Memory B cell (primary cell): ENCODE measurements around the gene NRTN.

Experiments
- ATAC-seq: fragments of 150-1000 bp; cut with Tn5 transposase; 2 replicates; pipeline ENCODE4 v1.10.0; 2021; ENCODE audit warnings: low read depth, mild to moderate bottlenecking, moderate library complexity
- DNase-seq, 2 donors: peaks; one replicate each; pipeline ENCODE4 v3.0.0; 2022; ENCODE audit warnings: low spot score in 2 of 2
- H3K27ac Mint-ChIP-seq: one replicate; pipeline ENCODE4 v1.8.0; 2022; ENCODE audit warnings: mild to moderate bottlenecking, moderate library complexity, mixed read lengths
- H3K27me3 Mint-ChIP-seq: one replicate; pipeline ENCODE4 v1.8.0; 2022; ENCODE audit warnings: mixed read lengths
- H3K36me3 Mint-ChIP-seq: one replicate; pipeline ENCODE4 v1.8.0; 2022; ENCODE audit warnings: mild to moderate bottlenecking, mixed read lengths
- H3K4me1 Mint-ChIP-seq: one replicate; pipeline ENCODE4 v1.8.0; 2022; ENCODE audit warnings: mixed read lengths
- H3K4me3 Mint-ChIP-seq: one replicate; pipeline ENCODE4 v1.8.0; 2022; ENCODE audit warnings: mild to moderate bottlenecking, moderate library complexity, mixed read lengths
- H3K9me3 Mint-ChIP-seq: one replicate; pipeline ENCODE4 v1.8.0; 2022; ENCODE audit warnings: mixed read lengths

Gene NRTN

GRCh38 chr19:5814852-5815246 is 10.0 kb downstream of the NRTN start:
- Mint-ChIP-seq H3K27me3 (peaks cover 22% of the 10 kb centered on the region), H3K9me3 (no peaks in the 10 kb centered on the region), H3K4me1 (no peaks in the 10 kb centered on the region), H3K4me3 (no peak overlapping the region), H3K36me3 (peaks cover 2% of the 10 kb centered on the region), H3K27ac (no peak overlapping the region)
- DNase-seq (no peak), ATAC-seq (no peak)

- Mint-ChIP-seq H3K27me3 (peaks cover 26% of the 10 kb centered on the region), H3K9me3 (peaks cover 4% of the 10 kb centered on the region), H3K36me3 (peaks cover 5% of the 10 kb centered on the region), H3K4me3 (no peak overlapping the region), H3K4me1 (peaks cover 3% of the 10 kb centered on the region), H3K27ac (no peak overlapping the region)
- DNase-seq = no peak
- no peak for ATAC-seq
These were observed 12.4 kb downstream of the NRTN start for GRCh38 chr19:5817218-5817617.

GRCh38 chr19:5818594-5818993 is 13.7 kb downstream of the NRTN start:
- peaks cover 3% of the 10 kb centered on the region for H3K4me1 Mint-ChIP-seq
- no peak overlapping the region for H3K4me3 Mint-ChIP-seq
- no peak for DNase-seq
- H3K27ac Mint-ChIP-seq = no peak overlapping the region
- no peak for ATAC-seq
- H3K27me3 Mint-ChIP-seq = peaks cover 26% of the 10 kb centered on the region
- H3K36me3 Mint-ChIP-seq = peaks cover 5% of the 10 kb centered on the region
- peaks cover 4% of the 10 kb centered on the region for H3K9me3 Mint-ChIP-seq

DNA sequence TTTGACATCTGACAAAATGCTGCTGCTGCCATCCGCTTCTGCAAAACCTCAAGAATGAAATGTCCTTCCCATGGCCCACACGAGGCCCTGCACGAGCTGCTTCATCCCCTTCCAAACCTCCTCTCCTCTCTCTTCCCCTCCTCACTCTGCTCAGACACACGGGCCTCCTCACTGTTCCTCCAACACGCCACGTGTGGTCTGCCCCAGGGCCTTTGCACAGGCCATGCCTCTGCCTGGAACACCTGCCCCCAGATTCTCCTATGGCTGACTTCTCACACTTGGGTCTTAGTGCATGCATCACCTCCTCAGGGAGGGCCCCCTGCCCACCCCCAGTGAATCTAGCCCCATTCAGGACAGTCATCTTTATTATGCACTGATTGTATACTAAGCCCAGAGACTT is 15.9 kb downstream of the NRTN start:
- ATAC-seq = no peak
- no peak overlapping the region for H3K4me3 Mint-ChIP-seq
- no peak for DNase-seq
- H3K27ac Mint-ChIP-seq = no peak overlapping the region
- H3K9me3 Mint-ChIP-seq = peaks cover 4% of the 10 kb centered on the region
- peaks cover 23% of the 10 kb centered on the region for H3K27me3 Mint-ChIP-seq
- H3K4me1 Mint-ChIP-seq = peaks cover 3% of the 10 kb centered on the region
- peaks cover 5% of the 10 kb centered on the region for H3K36me3 Mint-ChIP-seq

DNA sequence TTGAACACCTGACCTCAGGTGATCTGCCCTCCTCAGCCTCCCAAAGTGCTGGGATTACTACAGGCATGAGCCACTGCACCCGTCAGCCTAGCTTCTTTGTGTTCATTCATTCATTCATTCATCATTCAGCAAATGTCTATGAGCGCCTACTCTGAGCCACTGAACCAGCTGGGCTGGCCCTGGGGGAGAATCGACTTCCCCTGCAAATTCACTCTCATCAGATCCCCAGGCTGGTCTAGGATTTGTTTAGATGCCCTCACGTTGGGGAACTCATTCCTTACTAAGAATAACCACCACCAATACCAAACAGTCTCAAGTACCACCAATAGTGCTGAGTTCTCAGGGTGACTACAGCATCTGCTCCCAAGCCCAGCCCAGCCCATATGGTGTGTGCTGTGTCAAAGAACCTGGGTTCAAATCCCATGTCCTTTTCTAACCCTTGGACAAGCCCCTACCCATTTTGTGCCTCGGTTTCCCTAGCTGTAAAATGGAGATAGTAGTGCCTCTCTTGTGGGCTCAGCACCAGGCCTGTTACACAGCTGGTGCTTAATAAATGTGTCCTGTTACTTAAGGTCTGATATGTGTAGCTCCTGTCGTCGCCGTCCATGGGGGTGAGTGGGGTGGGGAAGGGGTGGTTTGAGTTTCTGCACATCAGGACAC is 16.8 kb downstream of the NRTN start:
- H3K27me3 Mint-ChIP-seq = peaks cover 19% of the 10 kb centered on the region
- peaks cover 5% of the 10 kb centered on the region for H3K36me3 Mint-ChIP-seq
- no peak for DNase-seq
- H3K27ac Mint-ChIP-seq = no peak overlapping the region
- H3K4me3 Mint-ChIP-seq = no peak overlapping the region
- H3K4me1 Mint-ChIP-seq = peaks cover 3% of the 10 kb centered on the region
- ATAC-seq = no peak
- peaks cover 4% of the 10 kb centered on the region for H3K9me3 Mint-ChIP-seq

DNA sequence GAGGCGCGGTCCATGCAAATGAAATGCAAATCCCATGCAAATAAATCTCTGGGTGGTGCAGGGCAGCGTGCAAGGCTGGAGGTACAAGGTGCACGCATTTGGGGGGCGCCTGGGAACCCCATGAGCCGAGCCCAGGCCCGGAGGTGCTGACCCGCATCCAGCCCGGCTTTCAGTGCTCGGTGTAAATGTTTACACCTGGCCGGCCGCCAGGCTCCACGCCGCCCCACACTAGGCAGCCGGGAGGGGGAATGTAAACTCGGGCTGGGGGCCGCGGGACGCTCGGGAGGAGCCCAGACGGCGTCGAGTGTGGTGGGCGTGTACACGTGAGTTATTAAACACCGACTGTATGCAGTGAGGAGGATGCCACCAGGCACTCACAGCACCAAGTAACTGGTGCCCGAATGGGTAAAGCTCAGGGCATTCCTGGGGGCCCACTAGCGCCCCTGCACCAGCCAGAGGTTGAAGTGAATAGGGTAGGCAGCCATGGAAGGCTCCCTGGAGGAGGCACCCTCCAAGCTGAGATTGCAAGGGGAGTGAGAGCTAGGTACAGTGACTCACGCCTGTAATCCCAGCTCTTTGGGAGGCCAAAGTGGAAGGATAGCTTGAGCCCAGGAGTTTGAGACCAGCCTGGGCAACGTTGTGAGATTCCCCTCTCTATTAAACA is 17.4 kb downstream of the NRTN start:
- no peak overlapping the region for H3K4me3 Mint-ChIP-seq
- DNase-seq (no peak), ATAC-seq (no peak)
- H3K27me3 Mint-ChIP-seq = peaks cover 17% of the 10 kb centered on the region
- H3K9me3 Mint-ChIP-seq = peaks cover 6% of the 10 kb centered on the region
- no peak overlapping the region for H3K27ac Mint-ChIP-seq
- peaks cover 6% of the 10 kb centered on the region for H3K36me3 Mint-ChIP-seq
- peaks cover 6% of the 10 kb centered on the region for H3K4me1 Mint-ChIP-seq

DNA sequence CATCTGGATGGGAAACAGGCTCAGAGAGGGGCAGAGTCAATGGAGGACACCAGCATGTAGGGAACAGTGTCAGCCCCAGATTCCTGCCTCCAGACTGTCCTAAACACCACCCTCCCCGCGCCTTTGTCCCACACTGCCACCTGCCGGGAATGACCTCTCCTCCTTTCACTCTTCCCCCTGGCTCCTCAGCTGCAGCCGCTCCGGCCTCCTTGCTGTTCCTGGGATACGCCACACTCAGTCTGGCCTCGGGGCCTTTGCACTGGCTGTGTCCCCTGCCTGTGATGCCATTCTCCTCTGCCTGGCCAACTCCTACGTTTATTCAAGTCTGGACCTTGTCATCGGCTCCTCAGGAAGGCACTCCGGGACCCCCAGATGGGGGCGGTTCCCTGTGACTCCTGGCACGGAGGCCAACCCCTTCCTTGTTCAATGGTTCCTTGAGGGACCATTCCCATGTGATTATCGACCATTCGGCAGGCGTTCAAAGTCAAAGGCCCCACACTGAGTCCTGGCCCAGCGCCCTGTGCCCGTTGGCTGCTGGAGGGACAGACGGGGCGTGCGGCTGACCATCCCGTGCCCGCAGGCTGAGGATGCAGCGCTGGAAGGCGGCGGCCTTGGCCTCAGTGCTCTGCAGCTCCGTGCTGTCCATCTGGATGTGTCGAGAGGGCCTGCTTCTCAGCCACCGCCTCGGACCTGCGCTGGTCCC is 18.9 kb downstream of the NRTN start:
- H3K27me3 Mint-ChIP-seq = peaks cover 14% of the 10 kb centered on the region
- H3K9me3 Mint-ChIP-seq = peaks cover 6% of the 10 kb centered on the region
- ATAC-seq (no peak), DNase-seq (no peak)
- no peak overlapping the region for H3K27ac Mint-ChIP-seq
- H3K4me3 Mint-ChIP-seq = no peak overlapping the region
- H3K4me1 Mint-ChIP-seq = peaks cover 11% of the 10 kb centered on the region
- peaks cover 5% of the 10 kb centered on the region for H3K36me3 Mint-ChIP-seq

DNA sequence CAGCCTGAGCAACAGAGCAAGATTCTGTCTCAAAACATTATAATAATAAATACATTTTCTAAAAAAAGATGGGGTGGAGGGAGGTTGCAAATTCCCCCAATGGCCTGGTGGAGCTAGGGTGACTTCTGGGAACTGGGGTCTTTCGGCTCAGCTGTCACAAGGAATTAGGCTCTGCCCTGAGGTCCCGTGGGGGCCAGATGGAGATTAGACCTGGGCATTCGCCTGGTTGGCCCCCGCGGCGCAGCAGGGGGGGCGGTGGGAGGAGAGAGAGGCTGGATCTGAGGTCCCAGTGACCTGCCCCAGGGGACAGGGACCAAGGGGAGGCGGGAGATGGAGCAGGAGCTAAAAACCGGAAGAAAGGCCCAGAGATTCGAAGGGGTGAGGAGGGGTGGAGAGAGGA is 19.9 kb downstream of the NRTN start:
- peaks cover 5% of the 10 kb centered on the region for H3K36me3 Mint-ChIP-seq
- H3K4me3 Mint-ChIP-seq = no peak overlapping the region
- H3K9me3 Mint-ChIP-seq = peaks cover 6% of the 10 kb centered on the region
- ATAC-seq (no peak), DNase-seq (no peak)
- H3K27ac Mint-ChIP-seq = no peak overlapping the region
- peaks cover 12% of the 10 kb centered on the region for H3K27me3 Mint-ChIP-seq
- peaks cover 11% of the 10 kb centered on the region for H3K4me1 Mint-ChIP-seq

DNA sequence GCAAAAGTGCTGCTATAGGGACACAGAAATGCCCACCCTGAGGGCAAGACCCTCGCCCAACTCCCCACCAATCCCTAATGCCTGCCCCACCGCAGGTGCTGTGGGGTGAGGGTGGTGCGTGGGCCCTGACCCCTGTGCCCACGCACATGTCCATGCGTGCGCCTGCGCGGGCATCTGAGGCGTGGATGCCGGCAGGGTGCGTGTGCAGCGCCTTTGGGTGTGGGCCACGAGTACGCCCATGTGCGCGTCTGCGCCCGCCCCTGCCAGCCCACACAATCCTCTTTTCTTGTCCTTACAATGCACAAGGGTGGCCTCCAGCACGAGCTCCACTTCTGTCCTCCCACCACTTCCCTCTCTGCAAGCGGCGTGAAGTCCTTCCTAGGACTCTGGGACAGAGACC is 20.3 kb downstream of the NRTN start:
- Mint-ChIP-seq H3K36me3 (peaks cover 5% of the 10 kb centered on the region), H3K27ac (no peak overlapping the region), H3K27me3 (peaks cover 13% of the 10 kb centered on the region), H3K9me3 (peaks cover 6% of the 10 kb centered on the region), H3K4me3 (no peak overlapping the region), H3K4me1 (peaks cover 11% of the 10 kb centered on the region)
- ATAC-seq (no peak), DNase-seq (no peak)

DNA sequence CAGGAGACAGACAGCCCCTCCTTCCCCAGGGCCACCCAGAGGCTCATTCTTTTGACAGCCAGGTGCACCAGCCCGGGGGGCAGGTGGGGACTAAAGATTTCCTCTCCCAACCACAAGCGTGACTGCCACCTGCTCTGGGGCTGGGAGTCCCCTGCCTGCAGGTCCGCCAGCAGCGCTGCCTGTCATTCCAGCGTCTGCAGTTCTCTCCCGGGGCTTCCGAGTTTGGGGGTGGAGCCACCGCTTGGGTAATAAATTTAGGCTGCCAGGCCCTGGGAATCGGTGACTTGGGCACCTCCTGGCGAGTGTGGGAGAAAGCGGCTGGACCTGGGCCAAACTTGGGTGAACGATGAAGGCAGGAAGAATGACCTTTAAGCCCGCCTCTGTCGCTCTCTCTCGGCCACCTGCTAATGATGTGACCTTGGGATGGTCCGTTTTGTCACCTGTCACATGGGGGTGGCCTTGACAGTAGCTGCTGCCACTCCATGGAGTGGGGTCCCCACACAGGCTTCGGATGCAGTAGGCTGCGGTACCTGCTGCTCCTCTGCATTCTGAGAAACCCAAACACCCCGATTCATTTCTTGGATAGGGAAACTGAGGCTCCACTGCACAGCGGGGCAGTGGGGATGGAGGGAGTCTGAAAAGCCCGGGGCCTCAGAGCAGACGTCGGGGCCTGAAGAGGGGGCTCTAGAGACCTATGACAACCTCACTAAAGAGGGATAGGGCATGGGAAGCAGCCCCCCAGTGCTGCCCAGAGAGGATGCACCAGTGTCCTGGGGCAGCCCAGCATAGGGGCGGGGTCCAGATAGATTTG is 21.9 kb downstream of the NRTN start:
- H3K27ac Mint-ChIP-seq = peak overlapping the region; percentile 80
- peak overlapping the region; percentile 82 for H3K4me3 Mint-ChIP-seq
- no peak for DNase-seq
- peaks cover 10% of the 10 kb centered on the region for H3K27me3 Mint-ChIP-seq
- peak; percentile 40 for ATAC-seq
- peaks cover 2% of the 10 kb centered on the region for H3K36me3 Mint-ChIP-seq
- peaks cover 2% of the 10 kb centered on the region for H3K9me3 Mint-ChIP-seq
- H3K4me1 Mint-ChIP-seq = peaks cover 8% of the 10 kb centered on the region

DNA sequence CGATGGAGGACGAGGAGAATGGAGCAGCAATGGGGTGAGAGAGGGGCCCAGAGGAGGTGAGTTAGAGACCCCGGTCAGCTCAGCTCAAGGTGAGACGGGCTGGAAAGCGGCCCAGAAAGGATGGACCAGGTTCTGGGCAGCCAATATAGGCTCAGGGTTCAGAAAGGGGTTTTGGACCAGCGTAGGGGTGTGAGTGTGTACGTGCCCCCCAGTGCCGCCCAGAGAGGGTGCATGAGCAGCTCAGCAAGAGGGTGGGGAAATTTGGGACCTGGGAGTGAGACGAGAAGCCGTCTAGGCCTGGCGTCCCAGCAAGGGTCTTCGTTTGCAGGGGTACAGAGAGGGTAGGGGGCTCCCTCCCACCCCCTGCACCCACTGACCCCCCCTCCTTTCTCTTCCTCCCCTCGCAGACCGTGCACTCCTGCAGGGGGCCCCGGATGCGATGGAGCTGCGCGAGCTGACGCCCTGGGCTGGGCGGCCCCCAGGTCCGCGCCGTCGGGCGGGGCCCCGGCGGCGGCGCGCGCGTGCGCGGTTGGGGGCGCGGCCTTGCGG is 22.5 kb downstream of the NRTN start:
- Mint-ChIP-seq H3K4me1 (peaks cover 8% of the 10 kb centered on the region), H3K4me3 (peak overlapping the region; percentile 82), H3K9me3 (peaks cover 2% of the 10 kb centered on the region), H3K36me3 (peaks cover 2% of the 10 kb centered on the region), H3K27ac (peak overlapping the region; percentile 80), H3K27me3 (peaks cover 16% of the 10 kb centered on the region)
- ATAC-seq (no peak), DNase-seq (no peak)

- Mint-ChIP-seq H3K4me3 (peak overlapping the region; percentile 85), H3K9me3 (peaks cover 2% of the 10 kb centered on the region)
- ATAC-seq = peak; percentile 81
These were observed 23.2 kb downstream of the NRTN start for GRCh38 chr19:5827891-5828660.

More at GRCh38 chr19:5827891-5828660, 23.2 kb downstream of the NRTN start:
- Mint-ChIP-seq H3K4me1 (peaks cover 8% of the 10 kb centered on the region), H3K27ac (peak overlapping the region; percentile 68), H3K27me3 (peaks cover 16% of the 10 kb centered on the region), H3K36me3 (peaks cover 2% of the 10 kb centered on the region)
- DNase-seq = peak; percentile 64 to 79
